22Rv1 (cell line): ENCODE data around the gene NANOS3.

ENCODE experiments used
- ZFX ChIP-seq: fragments of 450-650 bp; IDR thresholded peaks from 2 replicates; pipeline ENCODE4 v1.6.1; 2017; ENCODE audit warnings: antibody characterized with exemption, borderline replicate concordance
- TF ChIP-seq, protein P1 (sequence below): fragments of 450-650 bp; IDR thresholded peaks from 2 replicates; pipeline ENCODE4 v1.5.1; 2017; ENCODE audit warnings: mild to moderate bottlenecking

DNA sequence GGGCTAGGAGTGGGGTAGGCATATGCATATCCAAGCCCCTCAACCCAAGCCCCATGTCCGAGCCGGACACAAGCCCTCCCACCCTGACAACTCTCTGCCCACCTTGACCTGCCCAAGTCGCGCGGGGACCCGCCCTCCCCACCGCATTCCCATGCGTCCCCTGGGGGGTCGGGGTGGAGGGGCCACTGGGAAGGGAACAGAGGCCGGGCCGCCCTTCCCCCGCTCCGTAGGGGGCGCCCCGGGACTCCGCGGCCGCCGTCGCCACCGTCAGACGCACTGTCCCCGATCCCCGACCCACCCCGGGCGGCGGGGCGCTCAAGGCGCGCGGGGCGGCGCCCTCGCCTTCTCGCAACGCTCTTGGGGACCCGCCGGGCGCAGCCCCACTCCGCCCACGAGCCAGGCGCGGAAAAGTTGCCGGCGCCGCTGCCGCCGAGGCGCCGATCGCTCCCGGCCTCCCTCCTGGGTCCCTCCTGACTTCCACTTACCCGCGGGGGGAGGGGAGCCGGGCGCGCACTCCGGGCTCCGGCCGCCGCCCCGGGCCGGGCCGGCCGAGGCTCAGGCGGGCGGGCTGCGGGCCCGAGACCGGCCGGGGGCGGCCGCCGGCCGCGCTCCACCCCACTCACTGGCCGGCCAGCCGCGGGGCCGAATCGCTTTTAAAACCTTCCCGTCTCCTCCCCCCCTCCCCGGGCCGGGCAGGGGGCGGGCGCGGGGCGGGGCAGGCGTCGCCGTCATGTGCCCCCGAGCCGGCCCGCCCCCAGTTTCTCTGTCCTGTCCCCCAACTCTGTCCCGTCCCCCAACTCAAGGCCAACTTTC lies 34.4 kb upstream of the NANOS3 start:
- TF ChIP-seq, protein P1, sequence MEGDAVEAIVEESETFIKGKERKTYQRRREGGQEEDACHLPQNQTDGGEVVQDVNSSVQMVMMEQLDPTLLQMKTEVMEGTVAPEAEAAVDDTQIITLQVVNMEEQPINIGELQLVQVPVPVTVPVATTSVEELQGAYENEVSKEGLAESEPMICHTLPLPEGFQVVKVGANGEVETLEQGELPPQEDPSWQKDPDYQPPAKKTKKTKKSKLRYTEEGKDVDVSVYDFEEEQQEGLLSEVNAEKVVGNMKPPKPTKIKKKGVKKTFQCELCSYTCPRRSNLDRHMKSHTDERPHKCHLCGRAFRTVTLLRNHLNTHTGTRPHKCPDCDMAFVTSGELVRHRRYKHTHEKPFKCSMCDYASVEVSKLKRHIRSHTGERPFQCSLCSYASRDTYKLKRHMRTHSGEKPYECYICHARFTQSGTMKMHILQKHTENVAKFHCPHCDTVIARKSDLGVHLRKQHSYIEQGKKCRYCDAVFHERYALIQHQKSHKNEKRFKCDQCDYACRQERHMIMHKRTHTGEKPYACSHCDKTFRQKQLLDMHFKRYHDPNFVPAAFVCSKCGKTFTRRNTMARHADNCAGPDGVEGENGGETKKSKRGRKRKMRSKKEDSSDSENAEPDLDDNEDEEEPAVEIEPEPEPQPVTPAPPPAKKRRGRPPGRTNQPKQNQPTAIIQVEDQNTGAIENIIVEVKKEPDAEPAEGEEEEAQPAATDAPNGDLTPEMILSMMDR: peak; percentile 34
- TF ChIP-seq ZFX: no peak
